ENCODE results near the gene SELENOT.

Gene SELENOT

GRCh38 chr3:150631515-150632221 lies 28.5 kb downstream of the SELENOT start:
- no peaks in the 10 kb centered on the region for H3K9me3 ChIP-seq (ENCODE audit: control insufficient read depth, insufficient read depth, low read depth, low read length)
- no peak overlapping the region for H3K4me3 ChIP-seq (ENCODE audit: low read depth, low read length)
- H3K27ac ChIP-seq (ENCODE audit: low read depth, low read length), result no peak overlapping the region
- no peak overlapping the region for H3K9ac ChIP-seq (ENCODE audit: low read length)
- H3K27me3 ChIP-seq (ENCODE audit: control insufficient read depth, insufficient read depth, low read length), result no peaks in the 10 kb centered on the region
- peaks cover 27% of the 10 kb centered on the region for H3K36me3 ChIP-seq (ENCODE audit: control insufficient read depth, insufficient read depth, low read length)
- H3K4me1 ChIP-seq (ENCODE audit: control insufficient read depth, insufficient read depth, low read length), result peaks cover 11% of the 10 kb centered on the region

GRCh38 chr3:150635076-150635475 lies 32.0 kb downstream of the SELENOT start:
- H3K4me1 ChIP-seq (ENCODE audit: control insufficient read depth, insufficient read depth, low read length), result peaks cover 11% of the 10 kb centered on the region
- H3K27me3 ChIP-seq (ENCODE audit: control insufficient read depth, insufficient read depth, low read length), result no peaks in the 10 kb centered on the region
- no peak overlapping the region for H3K27ac ChIP-seq (ENCODE audit: low read depth, low read length)
- H3K36me3 ChIP-seq (ENCODE audit: control insufficient read depth, insufficient read depth, low read length), result peaks cover 12% of the 10 kb centered on the region
- H3K4me3 ChIP-seq (ENCODE audit: low read depth, low read length), result no peak overlapping the region
- H3K9ac ChIP-seq (ENCODE audit: low read length), result no peak overlapping the region
- H3K9me3 ChIP-seq (ENCODE audit: control insufficient read depth, insufficient read depth, low read depth, low read length), result no peaks in the 10 kb centered on the region

GRCh38 chr3:150635526-150635925 lies 32.4 kb downstream of the SELENOT start:
- H3K9me3 ChIP-seq (ENCODE audit: control insufficient read depth, insufficient read depth, low read depth, low read length), result no peaks in the 10 kb centered on the region
- H3K27ac ChIP-seq (ENCODE audit: low read depth, low read length), result no peak overlapping the region

GRCh38 chr3:150636258-150636657 lies 33.1 kb downstream of the SELENOT start:
- H3K4me1 ChIP-seq (ENCODE audit: control insufficient read depth, insufficient read depth, low read length), result peaks cover 11% of the 10 kb centered on the region
- H3K9ac ChIP-seq (ENCODE audit: low read length), result no peak overlapping the region
- H3K27me3 ChIP-seq (ENCODE audit: control insufficient read depth, insufficient read depth, low read length), result no peaks in the 10 kb centered on the region
- H3K27ac ChIP-seq (ENCODE audit: low read depth, low read length), result no peak overlapping the region
- peaks cover 5% of the 10 kb centered on the region; the same call in 1 of the 2 replicates for H3K36me3 ChIP-seq (ENCODE audit: control insufficient read depth, insufficient read depth, low read length)
- H3K9me3 ChIP-seq (ENCODE audit: control insufficient read depth, insufficient read depth, low read depth, low read length), result no peaks in the 10 kb centered on the region
- no peak overlapping the region for H3K4me3 ChIP-seq (ENCODE audit: low read depth, low read length)

More at GRCh38 chr3:150635526-150635925, 32.4 kb downstream of the SELENOT start:
- peaks cover 10% of the 10 kb centered on the region for H3K36me3 ChIP-seq (ENCODE audit: control insufficient read depth, insufficient read depth, low read length)
- peaks cover 11% of the 10 kb centered on the region for H3K4me1 ChIP-seq (ENCODE audit: control insufficient read depth, insufficient read depth, low read length)
- H3K4me3 ChIP-seq (ENCODE audit: low read depth, low read length), result no peak overlapping the region
- no peak overlapping the region for H3K9ac ChIP-seq (ENCODE audit: low read length)
- H3K27me3 ChIP-seq (ENCODE audit: control insufficient read depth, insufficient read depth, low read length), result no peaks in the 10 kb centered on the region

- Histone ChIP-seq H3K9ac (ENCODE audit: low read length) (no peak overlapping the region), H3K4me3 (ENCODE audit: low read depth, low read length) (no peak overlapping the region), H3K36me3 (ENCODE audit: control insufficient read depth, insufficient read depth, low read length) (no peaks in the 10 kb centered on the region), H3K27me3 (ENCODE audit: control insufficient read depth, insufficient read depth, low read length) (no peaks in the 10 kb centered on the region), H3K9me3 (ENCODE audit: control insufficient read depth, insufficient read depth, low read depth, low read length) (no peaks in the 10 kb centered on the region), H3K4me1 (ENCODE audit: control insufficient read depth, insufficient read depth, low read length) (peaks cover 11% of the 10 kb centered on the region), H3K27ac (ENCODE audit: low read depth, low read length) (no peak overlapping the region)
Measured at GRCh38 chr3:150639262-150639661, 36.1 kb downstream of the SELENOT start.

GRCh38 chr3:150640256-150640655 lies 37.1 kb downstream of the SELENOT start:
- no peak overlapping the region for H3K27ac ChIP-seq (ENCODE audit: low read depth, low read length)
- H3K27me3 ChIP-seq (ENCODE audit: control insufficient read depth, insufficient read depth, low read length), result no peaks in the 10 kb centered on the region
- no peaks in the 10 kb centered on the region for H3K36me3 ChIP-seq (ENCODE audit: control insufficient read depth, insufficient read depth, low read length)
- H3K9me3 ChIP-seq (ENCODE audit: control insufficient read depth, insufficient read depth, low read depth, low read length), result no peaks in the 10 kb centered on the region
- peaks cover 6% of the 10 kb centered on the region for H3K4me1 ChIP-seq (ENCODE audit: control insufficient read depth, insufficient read depth, low read length)
- H3K4me3 ChIP-seq (ENCODE audit: low read depth, low read length), result no peak overlapping the region
- H3K9ac ChIP-seq (ENCODE audit: low read length), result no peak overlapping the region

- Histone ChIP-seq H3K4me1 (ENCODE audit: control insufficient read depth, insufficient read depth, low read length) (no peaks in the 10 kb centered on the region), H3K9ac (ENCODE audit: low read length) (no peak overlapping the region), H3K9me3 (ENCODE audit: control insufficient read depth, insufficient read depth, low read depth, low read length) (no peaks in the 10 kb centered on the region), H3K27me3 (ENCODE audit: control insufficient read depth, insufficient read depth, low read length) (no peaks in the 10 kb centered on the region), H3K4me3 (ENCODE audit: low read depth, low read length) (no peak overlapping the region), H3K27ac (ENCODE audit: low read depth, low read length) (no peak overlapping the region), H3K36me3 (ENCODE audit: control insufficient read depth, insufficient read depth, low read length) (no peaks in the 10 kb centered on the region)
Measured at GRCh38 chr3:150653110-150653561, 50.0 kb downstream of the SELENOT start.

GRCh38 chr3:150656316-150656715 lies 53.2 kb downstream of the SELENOT start:
- Histone ChIP-seq H3K4me3 (ENCODE audit: low read depth, low read length) (no peak overlapping the region), H3K36me3 (ENCODE audit: control insufficient read depth, insufficient read depth, low read length) (no peaks in the 10 kb centered on the region), H3K9ac (ENCODE audit: low read length) (no peak overlapping the region), H3K4me1 (ENCODE audit: control insufficient read depth, insufficient read depth, low read length) (no peaks in the 10 kb centered on the region), H3K27ac (ENCODE audit: low read depth, low read length) (no peak overlapping the region), H3K9me3 (ENCODE audit: control insufficient read depth, insufficient read depth, low read depth, low read length) (no peaks in the 10 kb centered on the region), H3K27me3 (ENCODE audit: control insufficient read depth, insufficient read depth, low read length) (no peaks in the 10 kb centered on the region)

- H3K27me3 ChIP-seq (ENCODE audit: control insufficient read depth, insufficient read depth, low read length), result no peaks in the 10 kb centered on the region
- H3K36me3 ChIP-seq (ENCODE audit: control insufficient read depth, insufficient read depth, low read length), result no peaks in the 10 kb centered on the region
- no peak overlapping the region for H3K4me3 ChIP-seq (ENCODE audit: low read depth, low read length)
- no peak overlapping the region for H3K9ac ChIP-seq (ENCODE audit: low read length)
- no peaks in the 10 kb centered on the region for H3K4me1 ChIP-seq (ENCODE audit: control insufficient read depth, insufficient read depth, low read length)
- H3K27ac ChIP-seq (ENCODE audit: low read depth, low read length), result no peak overlapping the region
- no peaks in the 10 kb centered on the region for H3K9me3 ChIP-seq (ENCODE audit: control insufficient read depth, insufficient read depth, low read depth, low read length)
Measured at GRCh38 chr3:150662410-150663200, 59.5 kb downstream of the SELENOT start.

- Histone ChIP-seq H3K27ac (ENCODE audit: low read depth, low read length) (no peak overlapping the region), H3K4me1 (ENCODE audit: control insufficient read depth, insufficient read depth, low read length) (no peaks in the 10 kb centered on the region), H3K4me3 (ENCODE audit: low read depth, low read length) (no peak overlapping the region), H3K36me3 (ENCODE audit: control insufficient read depth, insufficient read depth, low read length) (no peaks in the 10 kb centered on the region), H3K27me3 (ENCODE audit: control insufficient read depth, insufficient read depth, low read length) (no peaks in the 10 kb centered on the region), H3K9ac (ENCODE audit: low read length) (no peak overlapping the region), H3K9me3 (ENCODE audit: control insufficient read depth, insufficient read depth, low read depth, low read length) (no peaks in the 10 kb centered on the region)
Measured at GRCh38 chr3:150663461-150663860, 60.3 kb downstream of the SELENOT start.

GRCh38 chr3:150666167-150666566 lies 63.0 kb downstream of the SELENOT start:
- H3K9ac ChIP-seq (ENCODE audit: low read length), result no peak overlapping the region
- no peaks in the 10 kb centered on the region for H3K9me3 ChIP-seq (ENCODE audit: control insufficient read depth, insufficient read depth, low read depth, low read length)
- no peak overlapping the region for H3K27ac ChIP-seq (ENCODE audit: low read depth, low read length)
- no peak overlapping the region for H3K4me3 ChIP-seq (ENCODE audit: low read depth, low read length)
- no peaks in the 10 kb centered on the region for H3K4me1 ChIP-seq (ENCODE audit: control insufficient read depth, insufficient read depth, low read length)
- no peaks in the 10 kb centered on the region for H3K36me3 ChIP-seq (ENCODE audit: control insufficient read depth, insufficient read depth, low read length)
- H3K27me3 ChIP-seq (ENCODE audit: control insufficient read depth, insufficient read depth, low read length), result no peaks in the 10 kb centered on the region
